ENCODE measurements around the gene SLC8A3. TPM values are rescaled to one million over a fixed set of nuclear protein-coding genes. Genes with fewer than 3 reads are reported as not detected.

SLC8A3 gene
- total RNA-seq, 1 experiment from 2014 or later, result not detected

GRCh38 chr14:70077005-70077404 lies 111.7 kb downstream of the SLC8A3 start:
- Histone ChIP-seq H3K27ac (ENCODE audit: low read length) (no peak overlapping the region), H3K4me3 (ENCODE audit: low read depth in 2 of 2, low read length in 2 of 2) (no peak overlapping the region), H3K9me3 (ENCODE audit: control insufficient read depth, insufficient read depth, low read depth, low read length) (no peaks in the 10 kb centered on the region), H3K4me1 (ENCODE audit: control insufficient read depth, insufficient read depth, low read length) (no peaks in the 10 kb centered on the region), H3K27me3 (ENCODE audit: control insufficient read depth, insufficient read depth, low read length) (peaks cover 5% of the 10 kb centered on the region; the same call in 1 of the 2 replicates), H3K36me3 (ENCODE audit: control insufficient read depth, insufficient read depth, low read length) (no peaks in the 10 kb centered on the region)
- BruUV-seq (replicated peaks), result no TSS peak
- TF ChIP-seq REST (IDR thresholded peaks at IDR 0.05; ENCODE audit: insufficient read depth in 1 of 2, low read depth in 2 of 2, low read length in 1 of 2) (no peak), CTCF (IDR thresholded peaks at IDR 0.05) (no peak), SIN3A (IDR thresholded peaks at IDR 0.05; ENCODE audit: borderline replicate concordance, insufficient read depth, low read depth, low read length) (no peak), POLR2AphosphoS5 (IDR thresholded peaks at IDR 0.05; ENCODE audit: low read depth, low read length) (no peak), TCF7L2 (IDR thresholded peaks at IDR 0.05; ENCODE audit: low read depth, low read length) (no peak)
- POLR2A ChIA-PET, result no interaction called here
- CTCF ChIA-PET, result no interaction called here
- in situ Hi-C loops (cut with HindIII; ENCODE audit: low pct_unique_long_range_greater_than_20kb, low sequenced_read_pairs), result no loop called here
- intact Hi-C loops (cut with micrococcal nuclease; ENCODE audit: unreplicated experiment), result no loop called here
- ATAC-seq (no peak), DNase-seq (ENCODE audit: low read depth, low spot score) (no peak)

- CTCF ChIA-PET, result no interaction called here
- in situ Hi-C loops (cut with HindIII; ENCODE audit: low pct_unique_long_range_greater_than_20kb, low sequenced_read_pairs) (no loop called here), intact Hi-C loops (cut with micrococcal nuclease; ENCODE audit: unreplicated experiment) (no loop called here)
- DNase-seq (ENCODE audit: low read depth, low spot score), result peak; percentile 33
- POLR2A ChIA-PET, result no interaction called here
- H3K4me3 ChIP-seq (ENCODE audit: low read depth in 2 of 2, low read length in 2 of 2), result no peak overlapping the region
- BruUV-seq (replicated peaks), result no TSS peak
- TF ChIP-seq POLR2AphosphoS5 (IDR thresholded peaks at IDR 0.05; ENCODE audit: low read depth, low read length) (no peak), TCF7L2 (IDR thresholded peaks at IDR 0.05; ENCODE audit: low read depth, low read length) (no peak), CTCF (IDR thresholded peaks at IDR 0.05) (peak; percentile 82)
- ATAC-seq, result peak; percentile 90
- H3K36me3 ChIP-seq (ENCODE audit: control insufficient read depth, insufficient read depth, low read length), result no peaks in the 10 kb centered on the region
- H3K27me3 ChIP-seq (ENCODE audit: control insufficient read depth, insufficient read depth, low read length), result peaks cover 2% of the 10 kb centered on the region; the same call in 1 of the 2 replicates
- no peaks in the 10 kb centered on the region for H3K9me3 ChIP-seq (ENCODE audit: control insufficient read depth, insufficient read depth, low read depth, low read length)
- no peaks in the 10 kb centered on the region for H3K4me1 ChIP-seq (ENCODE audit: control insufficient read depth, insufficient read depth, low read length)
- H3K27ac ChIP-seq (ENCODE audit: low read length), result no peak overlapping the region
Measured at GRCh38 chr14:70073924-70074566, 114.7 kb downstream of the SLC8A3 start.
